ENCODE measurements around the gene LYZ.
A peak's percentile ranks its signal among the peaks of the same experiment; 100 is the strongest.

The LYZ gene

GRCh38 chr12:69338936-69339335 lies 9.2 kb upstream of the LYZ start:
- no peak for DNase-seq (ENCODE audit: low read depth)

GRCh38 chr12:69339999-69340398 lies 8.2 kb upstream of the LYZ start:
- no peak for DNase-seq (ENCODE audit: low read depth)

DNA sequence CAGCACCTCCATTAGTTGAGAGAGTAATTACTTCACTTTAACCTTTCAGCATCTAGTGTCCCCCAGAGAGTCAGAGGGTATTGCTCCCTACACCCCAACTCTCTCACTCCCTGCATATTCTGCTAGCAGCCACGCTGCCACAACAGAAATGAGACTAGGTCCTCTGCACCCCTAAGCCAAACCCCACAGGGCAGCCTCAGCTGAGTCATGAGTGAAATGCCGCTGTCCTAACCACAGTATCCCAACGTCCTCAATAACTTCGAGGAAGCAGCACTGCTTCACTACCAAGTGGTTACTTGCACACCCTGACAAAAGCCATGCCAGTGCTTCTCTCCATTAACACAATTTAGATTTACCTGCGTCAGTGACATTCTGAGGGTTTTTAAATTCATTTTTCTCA lies 6.9 kb upstream of the LYZ start:
- no peak for DNase-seq (ENCODE audit: low read depth)

DNA sequence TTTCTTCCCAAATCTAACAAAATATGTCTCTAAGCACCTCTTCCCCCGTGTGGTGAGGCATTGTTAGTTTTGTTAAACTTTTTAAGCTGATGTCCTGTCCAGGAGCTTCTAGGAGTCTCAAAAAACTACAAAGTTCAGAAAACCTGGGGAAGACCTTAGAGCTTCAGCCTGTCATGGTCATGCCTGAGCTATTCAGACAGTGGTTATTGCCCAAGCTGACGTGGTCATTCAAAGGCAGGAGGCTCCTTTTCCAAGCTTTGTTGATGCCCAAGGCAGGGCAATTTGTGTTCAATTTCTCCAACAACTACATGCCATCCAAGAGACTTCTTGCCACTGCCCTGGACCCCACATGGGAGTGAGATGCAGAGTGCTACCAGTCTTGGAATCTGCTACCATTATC lies 5.8 kb upstream of the LYZ start:
- no peak for DNase-seq (ENCODE audit: low read depth)

DNA sequence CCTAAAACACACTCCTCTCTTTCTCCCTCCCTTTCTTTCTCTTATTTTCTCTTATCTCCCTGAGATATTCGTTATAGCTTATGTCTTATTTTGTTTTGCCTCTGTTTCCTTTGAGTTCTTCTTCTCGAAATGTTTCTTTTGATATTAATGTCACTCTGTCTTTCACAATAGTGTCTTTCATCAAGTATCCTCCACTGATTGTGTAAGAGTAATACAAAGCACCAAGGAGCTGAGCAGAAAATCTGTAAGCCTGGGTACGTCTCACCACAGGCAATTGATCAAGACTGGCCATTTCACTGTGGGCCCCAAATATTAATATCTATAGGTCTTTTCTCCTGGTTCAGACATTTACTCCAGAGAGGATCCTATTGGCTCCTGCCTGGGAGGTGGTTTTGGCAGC lies 4.8 kb upstream of the LYZ start:
- DNase-seq (ENCODE audit: low read depth), result no peak

DNA sequence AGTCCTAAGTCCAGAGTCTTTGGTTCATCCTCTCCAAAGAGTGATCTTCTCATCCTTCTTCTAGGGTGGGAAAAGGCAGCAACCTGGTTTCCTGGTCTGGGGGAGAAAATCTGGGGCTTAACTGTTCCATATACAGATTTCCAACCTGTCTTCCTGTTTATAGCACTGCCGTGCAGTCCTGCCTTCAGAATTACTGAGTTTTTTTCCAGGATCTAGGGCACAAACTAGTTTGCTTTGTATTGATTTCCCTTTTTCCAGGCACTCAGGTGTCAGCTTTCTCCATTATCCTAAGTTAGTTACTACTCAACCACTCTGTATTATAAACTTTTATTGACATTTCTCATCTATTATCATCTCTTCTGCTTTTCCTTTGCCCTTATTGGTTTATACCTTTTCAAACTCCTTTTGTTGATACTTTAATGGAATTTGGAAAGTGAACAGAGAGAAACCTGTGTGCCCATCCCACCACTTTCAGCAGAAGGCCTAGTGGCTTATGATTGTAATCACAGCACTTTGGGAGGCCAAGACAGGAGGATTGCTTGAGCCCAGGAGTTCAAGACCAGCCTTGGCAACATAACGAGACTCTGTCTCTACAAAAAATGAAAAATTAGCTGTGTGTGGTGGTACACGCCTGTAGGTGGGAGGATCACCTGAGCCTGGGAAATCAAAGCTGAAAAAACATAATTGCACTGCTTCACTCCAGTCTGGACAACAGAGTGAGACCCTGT lies 4.1 kb upstream of the LYZ start:
- DNase-seq (ENCODE audit: low read depth), result no peak

GRCh38 chr12:69345077-69345476 lies 3.1 kb upstream of the LYZ start:
- DNase-seq (ENCODE audit: low read depth), result no peak

DNA sequence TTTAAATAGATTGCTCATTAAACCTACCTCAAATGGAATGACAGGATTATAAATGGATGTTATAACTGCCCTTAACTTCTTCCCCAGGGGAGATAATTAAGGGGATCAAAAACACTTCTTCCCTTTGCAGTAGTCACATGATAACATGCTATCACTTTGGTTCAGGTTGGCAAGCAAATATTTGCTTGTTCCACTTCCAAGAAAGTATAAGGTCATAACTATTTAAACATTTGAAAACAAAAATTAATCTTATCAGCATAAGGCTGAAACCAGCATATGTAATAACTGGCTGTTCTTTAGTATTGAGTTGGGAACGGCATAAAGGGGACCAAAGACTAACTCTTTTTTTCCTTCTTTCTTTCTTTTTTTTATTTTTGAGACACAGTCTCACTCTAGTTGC lies 2.4 kb upstream of the LYZ start:
- DNase-seq (ENCODE audit: low read depth), result no peak

- no peak for DNase-seq (ENCODE audit: low read depth)
Measured at GRCh38 chr12:69350002-69350626, 1.9 kb downstream of the LYZ start.

DNA sequence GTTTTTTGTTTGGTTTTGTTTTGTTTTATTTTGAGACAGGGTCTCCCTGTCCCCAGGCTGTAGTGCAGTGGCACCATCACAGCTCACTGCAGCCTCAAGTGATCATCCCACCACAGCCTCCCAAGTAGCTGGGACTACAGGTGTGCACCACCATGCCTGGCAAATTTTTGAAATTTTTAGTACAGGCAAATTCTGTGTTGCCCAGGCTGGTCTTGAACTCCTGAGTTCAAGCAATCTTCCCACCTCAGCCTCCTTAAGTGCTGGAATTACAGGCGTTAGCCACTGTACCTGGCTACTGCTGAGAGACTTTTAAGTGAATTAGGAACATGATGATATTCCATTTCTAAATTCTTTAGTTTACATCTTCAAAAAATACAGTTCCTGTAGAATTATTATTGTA lies 2.6 kb downstream of the LYZ start:
- DNase-seq (ENCODE audit: low read depth), result no peak

GRCh38 chr12:69351462-69352236 lies 3.5 kb downstream of the LYZ start:
- no peak for DNase-seq (ENCODE audit: low read depth)

- no peak for DNase-seq (ENCODE audit: low read depth)
Measured at GRCh38 chr12:69352904-69353303, 4.7 kb downstream of the LYZ start.

DNA sequence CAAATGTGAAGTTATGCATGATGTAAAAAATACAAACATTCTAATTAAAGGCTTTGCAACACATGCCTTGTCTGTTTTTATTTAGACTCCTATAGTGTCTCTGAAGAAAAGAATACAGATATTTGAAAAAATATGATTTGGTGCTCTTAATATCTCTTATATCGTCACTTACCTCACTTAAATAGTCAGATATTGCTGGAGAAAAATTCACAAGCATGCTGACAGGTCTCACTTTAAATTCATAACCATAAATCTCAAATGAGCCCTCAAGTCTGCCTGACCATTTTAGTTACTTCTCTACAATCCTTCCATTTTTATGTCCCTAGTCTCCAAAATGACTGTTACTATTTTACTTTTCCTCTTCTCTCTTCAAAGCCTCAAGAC lies 6.0 kb downstream of the LYZ start:
- DNase-seq (ENCODE audit: low read depth), result no peak

DNA sequence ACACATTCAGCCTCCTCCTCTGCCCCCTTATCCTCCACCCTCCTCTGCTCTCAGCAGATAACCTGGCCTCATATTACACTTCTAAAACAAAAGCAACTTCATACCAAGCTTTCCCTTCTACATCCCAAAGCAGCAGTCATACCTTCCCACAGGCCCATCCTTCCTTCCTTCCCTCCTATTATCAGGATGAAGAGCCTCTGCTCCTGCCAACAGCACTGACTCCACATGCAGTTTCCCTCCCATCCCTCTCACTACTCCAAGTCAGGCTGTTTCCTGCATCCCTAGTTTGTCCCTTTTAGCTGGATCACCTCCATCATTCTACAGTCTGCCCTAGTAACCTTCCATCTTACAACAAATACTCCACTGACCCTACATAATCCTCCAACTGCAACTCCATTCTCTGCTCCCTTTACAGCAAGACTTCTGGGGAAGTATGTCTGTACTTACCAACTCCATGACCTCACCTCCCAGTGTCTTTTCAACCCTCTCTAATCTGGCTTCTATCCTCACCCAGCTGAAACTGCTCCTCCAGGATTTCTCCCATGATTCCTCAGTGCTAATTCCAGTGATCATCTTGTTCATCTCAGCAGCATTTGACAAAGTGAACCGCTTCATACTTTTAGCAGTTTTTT lies 6.5 kb downstream of the LYZ start:
- DNase-seq (ENCODE audit: low read depth), result no peak

GRCh38 chr12:69355363-69356028 lies 7.3 kb downstream of the LYZ start:
- DNase-seq (ENCODE audit: low read depth), result no peak

- DNase-seq (ENCODE audit: low read depth), result peak; percentile 83
Measured at GRCh38 chr12:69359531-69360347, 11.6 kb downstream of the LYZ start, which contains the start of gene YEATS4. Gene YEATS4, plus strand, starts transcription at chr12:69359743. Its CDS starts 230 bp downstream, at chr12:69359973.

DNA sequence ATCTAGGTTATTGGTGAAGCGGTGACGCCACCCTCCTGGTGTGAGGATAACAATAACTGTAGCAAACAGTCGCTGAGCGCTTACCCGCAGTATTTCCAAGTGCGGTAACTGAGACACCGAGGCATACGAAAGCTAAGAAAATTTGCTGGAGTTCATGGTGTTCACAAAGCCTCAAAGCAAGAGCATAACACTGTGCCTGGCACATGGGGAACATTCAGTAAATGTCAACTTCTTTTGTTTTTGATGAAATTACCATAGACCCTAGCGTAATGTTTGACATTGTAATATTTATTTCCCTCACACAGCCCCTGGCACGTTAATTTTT lies 12.1 kb downstream of the LYZ start:
- DNase-seq (ENCODE audit: low read depth), result no peak

GRCh38 chr12:69366796-69367195 lies 18.6 kb downstream of the LYZ start:
- DNase-seq (ENCODE audit: low read depth), result no peak

DNA sequence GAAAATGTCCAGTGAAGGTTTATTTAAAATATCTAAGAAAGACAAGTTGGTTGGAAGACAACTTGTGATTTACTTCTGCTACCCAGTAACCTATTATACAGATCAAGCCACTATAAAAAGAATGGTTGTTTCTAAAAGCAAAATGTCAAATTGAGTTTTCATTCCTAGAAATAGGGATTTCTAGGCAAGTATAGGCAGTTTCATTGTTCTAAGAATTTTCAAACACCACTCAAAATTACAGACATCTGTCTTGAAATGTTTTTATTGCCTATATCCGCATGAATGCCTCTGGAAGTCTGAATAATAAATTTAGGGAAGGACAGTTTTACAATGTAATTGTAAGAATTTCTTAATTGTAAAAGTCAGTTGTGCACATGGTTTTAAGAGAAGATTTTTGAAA lies 20.0 kb downstream of the LYZ start:
- DNase-seq (ENCODE audit: low read depth), result no peak

DNA sequence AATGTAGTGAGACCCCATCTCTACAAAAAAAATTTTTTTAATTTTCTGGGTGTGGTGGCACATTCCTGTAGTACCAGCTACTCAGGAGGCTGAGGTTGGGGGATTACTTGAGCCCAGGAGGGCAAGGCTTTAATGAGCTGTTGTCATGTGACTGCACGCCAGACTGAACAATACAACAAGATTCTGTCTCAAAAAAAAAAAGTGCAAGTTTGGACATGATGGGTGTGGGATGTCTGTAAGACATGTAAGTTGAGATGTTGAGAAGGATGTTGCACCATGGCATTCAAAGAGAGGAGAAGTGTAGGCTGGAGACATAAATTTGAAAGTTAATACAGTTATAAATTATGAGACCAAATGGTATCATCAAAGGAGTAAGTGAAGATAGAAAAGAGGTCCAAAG lies 34.9 kb downstream of the LYZ start:
- no peak for DNase-seq (ENCODE audit: low read depth)

GRCh38 chr12:69385038-69385437 lies 36.9 kb downstream of the LYZ start:
- no peak for DNase-seq (ENCODE audit: low read depth)

DNA sequence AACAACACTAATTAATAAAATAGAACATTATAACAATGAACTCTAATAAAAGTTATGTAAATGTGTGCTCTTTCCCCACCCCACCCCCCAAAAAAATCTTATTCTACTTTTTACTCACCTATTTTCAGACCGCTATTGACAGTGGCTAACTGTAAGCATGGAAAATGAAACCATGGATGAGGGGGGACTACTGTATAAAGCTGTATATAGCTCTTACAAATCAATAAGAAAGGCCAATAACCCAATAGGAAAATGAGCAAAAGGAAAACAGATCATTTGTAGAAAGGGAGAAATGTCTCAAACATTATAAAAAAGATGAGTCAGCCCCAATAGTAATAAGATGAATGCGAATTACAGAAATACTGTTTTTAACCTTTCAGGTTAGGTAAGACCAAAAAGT lies 38.7 kb downstream of the LYZ start:
- DNase-seq (ENCODE audit: low read depth), result no peak
